WTC11 (cell line): ENCODE results near the gene ITPR3. TPM values are rescaled to one million over a fixed set of nuclear protein-coding genes. Genes with fewer than 3 reads are reported as not detected.

ENCODE experiments used
- ATAC-seq: fragments of 200-7000 bp; cut with Tn5 transposase; 2 replicates; pipeline ENCODE4 v1.10.0; 2021; ENCODE audit warnings: mild to moderate bottlenecking, moderate library complexity
- CTCF ChIA-PET: fragments of 300-600 bp; sonication (Branson Sonifier 250); formaldehyde crosslinking; loops from one replicate; lab custom pipeline; 2021; ENCODE audit warnings: antibody characterized with exemption; lab: Charles Lee
- POLR2A ChIA-PET: fragments of 350-600 bp; sonication (Branson Sonifier 250); formaldehyde crosslinking; loops from one replicate; lab custom pipeline; 2021; ENCODE audit warnings: antibody characterized with exemption; lab: Charles Lee
- DNase-seq: peaks from one replicate; pipeline ENCODE4 v3.0.0; 2021; ENCODE audit warnings: low spot score
- H3K27ac Mint-ChIP-seq: 2 replicates; pipeline ENCODE4 v1.8.0; 2021; ENCODE audit warnings: mixed read lengths
- H3K27me3 Mint-ChIP-seq: 2 replicates; pipeline ENCODE4 v1.8.0; 2021; ENCODE audit warnings: low read depth, mild to moderate bottlenecking, moderate library complexity, mixed read lengths
- H3K36me3 Mint-ChIP-seq: 2 replicates; pipeline ENCODE4 v1.8.0; 2021; ENCODE audit warnings: mixed read lengths
- H3K4me1 Mint-ChIP-seq: 2 replicates; pipeline ENCODE4 v1.8.0; 2022; ENCODE audit warnings: mixed read lengths
- H3K4me3 Mint-ChIP-seq: 2 replicates; pipeline ENCODE4 v1.8.0; 2021; ENCODE audit warnings: mild to moderate bottlenecking, moderate library complexity, mixed read lengths
- H3K9me3 Mint-ChIP-seq: 2 replicates; pipeline ENCODE4 v1.8.0; 2021; ENCODE audit warnings: mixed read lengths
- ATF6 ChIP-seq: sonication (generic); formaldehyde crosslinking; IDR thresholded peaks from 2 replicates; pipeline ENCODE4 v1.8.1; 2023; ENCODE audit warnings: mild to moderate bottlenecking, missing genetic modification reagents
- CREB1 ChIP-seq: sonication (generic); formaldehyde crosslinking; IDR thresholded peaks from 2 replicates; pipeline ENCODE4 v1.8.0; 2023; ENCODE audit warnings: mild to moderate bottlenecking, missing genetic modification reagents
- E2F5 ChIP-seq: sonication (generic); formaldehyde crosslinking; IDR thresholded peaks from 2 replicates; pipeline ENCODE4 v1.8.1; 2022; ENCODE audit warnings: mild to moderate bottlenecking, moderate library complexity, missing genetic modification reagents
- ERG ChIP-seq: fragments of 250-450 bp; sonication (Bioruptor Pico); IDR thresholded peaks from 2 replicates; pipeline ENCODE4 v1.8.0; 2021; ENCODE audit warnings: mild to moderate bottlenecking
- FOXP1 ChIP-seq: sonication (generic); formaldehyde crosslinking; IDR thresholded peaks from 2 replicates; pipeline ENCODE4 v1.8.0; 2022; ENCODE audit warnings: missing genetic modification reagents, mild to moderate bottlenecking, moderate library complexity, borderline replicate concordance
- GABPB1 ChIP-seq: sonication (generic); formaldehyde crosslinking; IDR thresholded peaks from 2 replicates; pipeline ENCODE4 v1.8.1; 2023; ENCODE audit warnings: mild to moderate bottlenecking, missing genetic modification reagents
- GRHL2 ChIP-seq: fragments of 250-450 bp; sonication (Bioruptor Pico); IDR thresholded peaks from 2 replicates; pipeline ENCODE4 v1.8.0; 2022; ENCODE audit warnings: mild to moderate bottlenecking, moderate library complexity; ENCODE audit not compliant: insufficient replicate concordance, severe bottlenecking
- GTF2I ChIP-seq: fragments of 250-450 bp; sonication (Bioruptor Pico); conservative IDR thresholded peaks from 2 replicates; pipeline ENCODE4 v1.4.0; 2021; ENCODE audit warnings: mild to moderate bottlenecking
- MAX ChIP-seq: sonication (generic); formaldehyde crosslinking; IDR thresholded peaks from 2 replicates; pipeline ENCODE4 v1.8.0; 2022; ENCODE audit warnings: mild to moderate bottlenecking, missing genetic modification reagents
- NFYB ChIP-seq: sonication (generic); formaldehyde crosslinking; conservative IDR thresholded peaks from 2 replicates; pipeline ENCODE4 v1.8.0; 2022; ENCODE audit warnings: low read depth, missing genetic modification reagents
- SMAD3 ChIP-seq: sonication (generic); formaldehyde crosslinking; IDR thresholded peaks from 2 replicates; pipeline ENCODE4 v1.8.0; 2022; ENCODE audit warnings: missing genetic modification reagents, mild to moderate bottlenecking, borderline replicate concordance
- ZBTB43 ChIP-seq: sonication (generic); formaldehyde crosslinking; IDR thresholded peaks from 2 replicates; pipeline ENCODE4 v1.8.1; 2023; ENCODE audit warnings: mild to moderate bottlenecking, missing genetic modification reagents
- ZMAT4 ChIP-seq: fragments of 250-450 bp; sonication (Bioruptor Pico); IDR thresholded peaks from 2 replicates; pipeline ENCODE4 v1.9.0; 2021; ENCODE audit warnings: mild to moderate bottlenecking
- ZNF232 ChIP-seq: sonication (generic); formaldehyde crosslinking; IDR thresholded peaks from 2 replicates; pipeline ENCODE4 v1.8.0; 2022; ENCODE audit warnings: mild to moderate bottlenecking, missing genetic modification reagents
- ZNF317 ChIP-seq: sonication (generic); formaldehyde crosslinking; IDR thresholded peaks from 2 replicates; pipeline ENCODE4 v1.8.1; 2023; ENCODE audit warnings: low read depth, mild to moderate bottlenecking, moderate library complexity, missing genetic modification reagents, borderline replicate concordance
- ZNF425 ChIP-seq: fragments of 250-450 bp; sonication (Bioruptor Pico); conservative IDR thresholded peaks from 2 replicates; pipeline ENCODE4 v1.9.0; 2021; ENCODE audit warnings: mild to moderate bottlenecking
- ZNF532 ChIP-seq: fragments of 250-450 bp; sonication (Bioruptor Pico); IDR thresholded peaks from 2 replicates; pipeline ENCODE4 v1.9.0; 2021; ENCODE audit warnings: mild to moderate bottlenecking, borderline replicate concordance
- total RNA-seq: library from RNA; stranded (reverse); gene quantifications from 3 replicates; pipeline ENCODE4 v1.2.3, GENCODE V29; 2021

Gene ITPR3
- total RNA-seq, 1 experiment from 2014 or later = 47.3 TPM

GRCh38 chr6:33725891-33726673, 105.0 kb downstream of the ITPR3 start:
- Mint-ChIP-seq H3K4me3 (no peak overlapping the region), H3K4me1 (peaks cover 20% of the 10 kb centered on the region), H3K27ac (no peak overlapping the region), H3K9me3 (no peaks in the 10 kb centered on the region), H3K36me3 (no peaks in the 10 kb centered on the region), H3K27me3 (no peaks in the 10 kb centered on the region; the same call in 1 of the 2 replicates)
- DNase-seq = no peak
- ChIA-PET POLR2A (no interaction called here), CTCF (interaction anchor here (0.5 to 1.7 kb wide), 5 partner anchors 13 to 136 kb away, joined by 3 to 4 read pairs (median 3); partner anchors contain the start of gene UQCC2)
- no peak for TF ChIP-seq ZNF425
- TF ChIP-seq ZNF532 (CRISPR knock-in tag) = no peak
- TF ChIP-seq ZNF317 (CRISPR knock-in tag) = no peak
- no peak for TF ChIP-seq GRHL2
- TF ChIP-seq ZBTB43 = no peak
- no peak for TF ChIP-seq ZMAT4 (CRISPR knock-in tag)
- ATAC-seq = no peak

GRCh38 chr6:33726696-33727095, 105.6 kb downstream of the ITPR3 start:
- TF ChIP-seq GTF2I (CRISPR knock-in tag) = no peak
- Mint-ChIP-seq H3K27me3 (no peaks in the 10 kb centered on the region; the same call in 1 of the 2 replicates), H3K9me3 (no peaks in the 10 kb centered on the region), H3K36me3 (no peaks in the 10 kb centered on the region), H3K4me1 (peaks cover 20% of the 10 kb centered on the region), H3K4me3 (no peak overlapping the region), H3K27ac (no peak overlapping the region)
- ChIA-PET CTCF (interaction anchor here (1.2 to 1.7 kb wide), 3 partner anchors 13 to 137 kb away, joined by 3 to 4 read pairs (median 3); partner anchors contain the start of gene UQCC2), POLR2A (no interaction called here)
- ATAC-seq = no peak
- no peak for DNase-seq

GRCh38 chr6:33727126-33727525, 106.0 kb downstream of the ITPR3 start:
- Mint-ChIP-seq H3K4me1 (peaks cover 20% of the 10 kb centered on the region), H3K36me3 (no peaks in the 10 kb centered on the region), H3K27me3 (no peaks in the 10 kb centered on the region; the same call in 1 of the 2 replicates), H3K27ac (no peak overlapping the region), H3K9me3 (no peaks in the 10 kb centered on the region), H3K4me3 (no peak overlapping the region)
- CTCF ChIA-PET = interaction anchor here (1.7 kb wide), 1 partner anchor 16 kb away, joined by 4 read pairs; the partner anchor contains the start of gene UQCC2
- DNase-seq = no peak
- ATAC-seq = no peak
- POLR2A ChIA-PET = no interaction called here
- TF ChIP-seq FOXP1 (CRISPR knock-in tag) (no peak), GRHL2 (no peak), ERG (CRISPR knock-in tag) (no peak), ATF6 (CRISPR knock-in tag) (no peak), CREB1 (CRISPR knock-in tag) (no peak), MAX (CRISPR knock-in tag) (no peak), E2F5 (CRISPR knock-in tag) (no peak), SMAD3 (CRISPR knock-in tag) (no peak), NFYB (no peak), ZNF317 (CRISPR knock-in tag) (no peak), GABPB1 (CRISPR knock-in tag) (no peak), ZNF232 (no peak)
